ENCODE results near the gene ZC3H13.

DNA sequence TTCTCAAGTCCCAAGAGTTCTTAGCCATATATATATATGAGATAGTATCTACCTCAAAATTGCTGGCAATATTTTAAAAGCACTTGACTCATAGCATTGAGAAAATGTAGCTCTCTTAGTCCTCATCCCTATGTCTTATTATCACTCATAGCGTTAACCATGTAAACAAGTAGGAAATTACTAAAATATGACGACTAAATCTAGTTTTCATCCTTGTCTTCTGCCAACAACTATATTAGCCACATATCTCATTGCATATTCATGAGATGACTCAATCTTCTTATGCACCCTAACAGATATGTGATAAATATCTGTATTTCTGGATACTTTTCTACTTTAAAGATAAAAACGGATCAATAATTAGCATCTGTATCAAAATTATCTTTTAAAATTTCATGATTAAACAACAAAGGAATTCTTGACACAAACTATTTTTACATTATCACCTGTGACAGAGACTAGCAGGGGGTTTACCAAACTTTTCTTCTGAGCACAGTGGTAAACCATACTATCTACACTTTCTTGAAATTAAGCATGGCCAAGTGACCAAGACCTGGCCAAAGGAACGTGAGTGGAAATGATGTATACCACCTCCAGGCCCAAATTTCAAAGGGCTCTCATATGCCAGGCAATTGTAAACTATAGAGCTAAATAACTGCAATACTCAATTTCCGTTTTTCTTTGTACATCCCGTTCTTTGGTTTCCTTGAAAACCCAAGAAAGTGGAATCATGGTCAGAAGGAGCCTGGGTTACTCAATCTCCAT, 45.7 kb downstream of the ZC3H13 start:
- TF ChIP-seq CTCF (IDR thresholded peaks at IDR 0.05 in 4 of 5, conservative IDR thresholded peaks at IDR 0.05 in 1 of 5) (no peak), POLR2A (IDR thresholded peaks at IDR 0.05) (no peak)

Data from gastrocnemius medialis (tissue), 4 donors.